Spleen (tissue), 7 donors: ENCODE data around the gene MRTFB.

Experiments
- CTCF ChIP-seq, 11 experiments: fragments of 200-600 bp in 7 of 11; fragments of 450-650 bp in 4 of 11; sonication (generic) in 4 of 11; IDR thresholded peaks in 8 of 11; conservative IDR thresholded peaks in 3 of 11; 1 replicate in 7 of 11; 2 replicates in 4 of 11; pipeline versions ENCODE4 v1.4.0 to v1.8.0; 2016 to 2021; ENCODE audit warnings: antibody characterized with exemption in 11 of 11, inconsistent platforms in 4 of 11, mild to moderate bottlenecking in 1 of 11
- POLR2A ChIP-seq, 3 donors: fragments of 450-650 bp; IDR thresholded peaks; one replicate each; pipeline ENCODE4 v1.5.1; 2017; ENCODE audit warnings: antibody characterized with exemption in 3 of 3, mild to moderate bottlenecking in 1 of 3
- donor health status: DM: no; HTN: no; CAD: no; lungs with moderate emphysema.
- donor health status: DM: no; HTN: no; CAD: no.
- donor health status: DM: no; HTN: no; CAD: no.

- TF ChIP-seq CTCF (IDR thresholded peaks at IDR 0.05 in 8 of 11, conservative IDR thresholded peaks at IDR 0.05 in 3 of 11) (no peak), POLR2A (IDR thresholded peaks at IDR 0.05) (no peak)
Observed at GRCh38 chr16:14128097-14128496, 57.0 kb downstream of the MRTFB start.
